MM.1S (cell line): ENCODE measurements around the gene ZC3H12C.

Source experiments
- DNase-seq: peaks from one replicate; pipeline ENCODE4 v3.0.0-alpha.2; 2015
- H2AFZ ChIP-seq: fragments of 300-600 bp; sonication (generic); 2 replicates; pipeline ENCODE4 v1.6.0; 2016; ENCODE audit warnings: antibody characterized with exemption, low read length
- H3F3A ChIP-seq: fragments of 300-600 bp; sonication (generic); 2 replicates; pipeline ENCODE4 v1.6.1; 2016; ENCODE audit warnings: mild to moderate bottlenecking, antibody characterized with exemption, low read length, moderate library complexity, mixed read lengths; ENCODE audit not compliant: insufficient read depth
- H3K27ac ChIP-seq: fragments of 300-600 bp; sonication (generic); 2 replicates; pipeline ENCODE4 v1.5.1; 2016; ENCODE audit warnings: mild to moderate bottlenecking, low read length
- H3K27me3 ChIP-seq: fragments of 300-600 bp; sonication (generic); replicated peaks from 2 replicates; pipeline ENCODE4 v1.6.0; 2016; ENCODE audit warnings: low read length; ENCODE audit not compliant: insufficient read depth
- H3K36me3 ChIP-seq: fragments of 300-600 bp; sonication (generic); replicated peaks from 2 replicates; pipeline ENCODE4 v1.6.1; 2016; ENCODE audit warnings: mild to moderate bottlenecking, low read length, mixed read lengths; ENCODE audit not compliant: insufficient read depth
- H3K4me1 ChIP-seq: fragments of 300-600 bp; sonication (generic); 2 replicates; pipeline ENCODE4 v1.6.1; 2016; ENCODE audit warnings: low read length, mixed read lengths
- H3K4me2 ChIP-seq: fragments of 300-600 bp; sonication (generic); 2 replicates; pipeline ENCODE4 v1.6.0; 2016; ENCODE audit warnings: low read depth, low read length
- H3K4me3 ChIP-seq: fragments of 300-600 bp; sonication (generic); 2 replicates; pipeline ENCODE4 v1.5.1; 2016; ENCODE audit warnings: low read length, mixed read lengths
- H3K79me2 ChIP-seq: fragments of 300-600 bp; sonication (generic); 2 replicates; pipeline ENCODE4 v1.6.1; 2016; ENCODE audit warnings: mixed run types, low read length, mixed read lengths
- H3K9ac ChIP-seq: fragments of 300-600 bp; sonication (generic); 2 replicates; pipeline ENCODE4 v1.6.1; 2016; ENCODE audit warnings: low read length, mixed read lengths
- H3K9me2 ChIP-seq: fragments of 300-600 bp; sonication (generic); replicated peaks from 2 replicates; pipeline ENCODE4 v1.6.1; 2016; ENCODE audit warnings: mild to moderate bottlenecking, low read length, mixed read lengths; ENCODE audit not compliant: insufficient read depth
- H3K9me3 ChIP-seq: fragments of 300-600 bp; sonication (generic); replicated peaks from 2 replicates; pipeline ENCODE4 v1.6.1; 2016; ENCODE audit warnings: mild to moderate bottlenecking, low read length, mixed read lengths; ENCODE audit not compliant: insufficient read depth
- H4K20me1 ChIP-seq: fragments of 300-600 bp; sonication (generic); 2 replicates; pipeline ENCODE4 v1.6.1; 2016; ENCODE audit warnings: mild to moderate bottlenecking, low read length, moderate library complexity, mixed read lengths; ENCODE audit not compliant: insufficient read depth
- EZH2 ChIP-seq: fragments of 300-600 bp; sonication (generic); optimal IDR thresholded peaks from 2 replicates; pipeline ENCODE3; 2017; ENCODE audit warnings: low read depth, mild to moderate bottlenecking, antibody characterized with exemption, low read length, mixed read lengths
- EZH2phosphoT487 ChIP-seq: fragments of 300-600 bp; sonication (generic); IDR thresholded peaks from 2 replicates; pipeline ENCODE4 v1.6.1; 2018; ENCODE audit warnings: antibody characterized with exemption, low read length
- TF ChIP-seq, protein P1 (sequence below): fragments of 300-600 bp; sonication (generic); IDR thresholded peaks from 2 replicates; pipeline ENCODE4 v1.5.1; 2016; ENCODE audit warnings: antibody characterized with exemption, low read length, mixed read lengths

Gene ZC3H12C

DNA sequence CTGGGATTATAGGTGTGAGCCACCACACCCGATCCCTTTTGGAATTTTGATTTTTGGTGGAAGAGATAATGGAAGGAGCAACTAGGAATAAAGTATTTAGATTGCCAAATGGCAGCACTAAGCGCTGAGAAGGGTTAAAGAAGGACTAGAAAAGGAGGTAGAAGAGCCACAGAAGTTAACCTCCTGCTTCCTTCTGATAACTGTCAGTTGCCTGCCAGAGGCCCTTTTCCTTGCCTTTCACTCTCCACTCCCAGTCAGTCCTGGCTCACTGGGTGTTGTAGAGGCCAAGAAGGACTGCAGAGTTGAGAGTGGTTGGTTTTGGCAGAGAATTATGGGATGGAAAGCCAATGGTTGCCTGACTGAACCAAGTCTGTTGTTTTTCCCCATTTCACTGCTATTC, 19.3 kb downstream of the ZC3H12C start:
- Histone ChIP-seq H3K4me1 (no peaks in the 10 kb centered on the region), H3K4me3 (no peak overlapping the region), H3K9me3 (no peaks in the 10 kb centered on the region), H3K36me3 (no peaks in the 10 kb centered on the region), H3K9ac (no peak overlapping the region), H4K20me1 (no peaks in the 10 kb centered on the region), H3F3A (no peaks in the 10 kb centered on the region), H3K9me2 (no peaks in the 10 kb centered on the region), H3K79me2 (peaks cover 4% of the 10 kb centered on the region; the same call in 1 of the 2 replicates), H3K27ac (no peak overlapping the region), H3K27me3 (no peaks in the 10 kb centered on the region), H2AFZ (no peak overlapping the region), H3K4me2 (no peak overlapping the region)
- DNase-seq: no peak
- no peak for TF ChIP-seq EZH2phosphoT487
- no peak for TF ChIP-seq EZH2
- TF ChIP-seq, protein P1, sequence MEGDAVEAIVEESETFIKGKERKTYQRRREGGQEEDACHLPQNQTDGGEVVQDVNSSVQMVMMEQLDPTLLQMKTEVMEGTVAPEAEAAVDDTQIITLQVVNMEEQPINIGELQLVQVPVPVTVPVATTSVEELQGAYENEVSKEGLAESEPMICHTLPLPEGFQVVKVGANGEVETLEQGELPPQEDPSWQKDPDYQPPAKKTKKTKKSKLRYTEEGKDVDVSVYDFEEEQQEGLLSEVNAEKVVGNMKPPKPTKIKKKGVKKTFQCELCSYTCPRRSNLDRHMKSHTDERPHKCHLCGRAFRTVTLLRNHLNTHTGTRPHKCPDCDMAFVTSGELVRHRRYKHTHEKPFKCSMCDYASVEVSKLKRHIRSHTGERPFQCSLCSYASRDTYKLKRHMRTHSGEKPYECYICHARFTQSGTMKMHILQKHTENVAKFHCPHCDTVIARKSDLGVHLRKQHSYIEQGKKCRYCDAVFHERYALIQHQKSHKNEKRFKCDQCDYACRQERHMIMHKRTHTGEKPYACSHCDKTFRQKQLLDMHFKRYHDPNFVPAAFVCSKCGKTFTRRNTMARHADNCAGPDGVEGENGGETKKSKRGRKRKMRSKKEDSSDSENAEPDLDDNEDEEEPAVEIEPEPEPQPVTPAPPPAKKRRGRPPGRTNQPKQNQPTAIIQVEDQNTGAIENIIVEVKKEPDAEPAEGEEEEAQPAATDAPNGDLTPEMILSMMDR: no peak

DNA sequence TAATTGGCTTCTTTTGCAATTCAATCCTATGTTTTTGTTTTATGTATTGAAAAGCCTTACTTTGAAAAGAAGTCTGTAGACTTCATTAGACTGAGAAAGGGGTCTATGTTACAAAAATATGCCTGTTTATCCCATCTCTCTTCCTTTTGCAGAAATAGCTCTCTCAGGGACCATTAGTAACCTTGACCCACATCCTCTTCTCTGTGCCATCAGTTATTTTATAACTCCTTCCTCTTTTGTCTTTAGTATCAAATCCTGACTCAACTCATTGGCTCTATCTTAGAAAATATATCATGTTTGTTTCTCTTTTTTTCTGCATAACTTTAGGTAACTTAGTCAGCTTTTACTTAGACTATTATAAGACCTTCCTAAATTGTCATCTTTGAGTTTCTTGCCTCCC, 20.3 kb downstream of the ZC3H12C start:
- TF ChIP-seq EZH2phosphoT487 (no peak), EZH2 (no peak)
- TF ChIP-seq, protein P1: no peak

DNA sequence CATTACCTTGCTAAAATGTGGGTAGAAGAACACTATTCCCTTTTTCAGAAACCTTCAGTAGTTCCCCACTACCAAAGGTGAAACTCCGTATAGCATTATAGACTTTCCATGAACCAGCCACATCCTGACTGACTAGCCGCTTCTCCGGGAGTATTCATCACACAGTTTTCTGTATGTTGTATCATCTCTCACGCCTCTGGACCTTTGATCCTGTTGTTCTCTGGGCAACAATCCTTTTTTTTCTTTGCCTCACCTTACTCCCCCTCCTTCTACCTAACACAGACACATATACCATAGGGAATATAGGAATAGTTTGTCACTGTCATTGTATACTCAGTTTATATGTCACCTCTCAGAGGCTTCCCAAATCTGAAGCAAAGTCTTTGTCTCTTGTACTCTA, 20.8 kb downstream of the ZC3H12C start:
- Histone ChIP-seq H3K79me2 (peaks cover 4% of the 10 kb centered on the region; the same call in 1 of the 2 replicates), H3K4me2 (no peak overlapping the region), H3K27me3 (no peaks in the 10 kb centered on the region), H3K36me3 (no peaks in the 10 kb centered on the region), H3F3A (no peaks in the 10 kb centered on the region), H3K9me2 (no peaks in the 10 kb centered on the region), H4K20me1 (no peaks in the 10 kb centered on the region), H3K9ac (no peak overlapping the region), H3K9me3 (no peaks in the 10 kb centered on the region), H2AFZ (no peak overlapping the region), H3K4me1 (no peaks in the 10 kb centered on the region), H3K27ac (no peak overlapping the region), H3K4me3 (no peak overlapping the region)
- TF ChIP-seq EZH2phosphoT487 (no peak), EZH2 (no peak)
- TF ChIP-seq, protein P1: no peak
- no peak for DNase-seq

More for the DNA sequence above, 20.3 kb downstream of the ZC3H12C start:
- H2AFZ ChIP-seq: no peak overlapping the region
- H3K9me2 ChIP-seq: no peaks in the 10 kb centered on the region
- H3K79me2 ChIP-seq: peaks cover 4% of the 10 kb centered on the region; the same call in 1 of the 2 replicates
- no peak overlapping the region for H3K4me3 ChIP-seq
- no peak for DNase-seq
- no peak overlapping the region for H3K9ac ChIP-seq
- no peaks in the 10 kb centered on the region for H3K36me3 ChIP-seq
- no peak overlapping the region for H3K27ac ChIP-seq
- H4K20me1 ChIP-seq: no peaks in the 10 kb centered on the region
- H3F3A ChIP-seq: no peaks in the 10 kb centered on the region
- no peaks in the 10 kb centered on the region for H3K27me3 ChIP-seq
- no peak overlapping the region for H3K4me2 ChIP-seq
- no peaks in the 10 kb centered on the region for H3K9me3 ChIP-seq
- no peaks in the 10 kb centered on the region for H3K4me1 ChIP-seq
